ENCODE measurements around the gene CHST12. TPM values are rescaled to one million over a fixed set of nuclear protein-coding genes. Genes with fewer than 3 reads are reported as not detected.

Gene CHST12
- total and polyA plus RNA-seq, 4 donors = 14.7 to 30.9 (median 16.8) TPM

- no peak for ATAC-seq (ENCODE audit: insufficient read depth, low FRiP score)
- H3K4me3 ChIP-seq = no peak overlapping the region
- 93 to 97% methylated on average over 14 of the region's 14 CpGs for WGBS, 2 donors
- peaks cover 27 to 79% (median 54%) of the 10 kb centered on the region in 4 donors for H3K36me3 ChIP-seq (ENCODE audit: control insufficient read depth in 4 of 4, insufficient read depth in 4 of 4, low read length in 4 of 4)
- no peak for DNase-seq
- no peak for TF ChIP-seq CTCF (IDR thresholded peaks at IDR 0.05; ENCODE audit: control extremely low read depth, extremely low read depth)
- no peaks in the 10 kb centered on the region for H3K9me3 ChIP-seq (ENCODE audit: control insufficient read depth in 4 of 4, insufficient read depth in 3 of 4, low read length in 3 of 4)
- H3K27me3 ChIP-seq (ENCODE audit: control insufficient read depth in 3 of 3, insufficient read depth in 3 of 3, low read length in 2 of 3) = no peaks in the 10 kb centered on the region
- H3K27ac ChIP-seq (ENCODE audit: low read depth in 1 of 2, low read length in 1 of 2) = no peak overlapping the region
- H3K4me1 ChIP-seq (ENCODE audit: control insufficient read depth in 5 of 5, insufficient read depth in 5 of 5, low read length in 5 of 5) = no peaks in the 10 kb centered on the region
- no peak overlapping the region for H3K9ac ChIP-seq (ENCODE audit: insufficient read depth in 1 of 2, low read length in 2 of 2)
Measured at GRCh38 chr7:2372724-2373123, 30.7 kb upstream of the CHST12 start.

DNA sequence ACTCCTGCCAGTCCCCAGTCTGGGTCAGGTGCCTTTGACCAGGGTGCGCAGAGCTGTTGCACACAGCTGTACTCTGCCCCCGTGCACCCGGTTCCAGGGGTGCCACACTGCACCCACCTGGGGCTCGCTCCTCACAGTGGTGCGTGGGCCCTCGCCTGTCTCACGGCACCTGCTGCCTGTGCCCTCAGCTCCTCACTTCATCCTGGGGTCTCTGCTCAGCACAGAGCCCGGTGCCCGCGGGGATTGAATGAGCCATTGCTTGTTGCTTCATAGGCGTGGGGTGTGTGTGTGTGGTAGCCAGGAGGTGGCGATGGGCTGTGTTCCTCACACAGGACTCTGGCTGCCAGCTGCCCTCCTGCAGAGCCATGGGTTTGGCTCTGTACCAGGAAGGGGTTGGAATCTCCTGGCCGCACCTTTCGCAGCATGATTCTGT lies 30.3 kb upstream of the CHST12 start:
- TF ChIP-seq CTCF (IDR thresholded peaks at IDR 0.05; ENCODE audit: control extremely low read depth, extremely low read depth) = no peak
- no peak for DNase-seq
- Histone ChIP-seq H3K27ac (ENCODE audit: low read depth in 1 of 2, low read length in 1 of 2) (no peak overlapping the region), H3K36me3 (ENCODE audit: control insufficient read depth in 4 of 4, insufficient read depth in 4 of 4, low read length in 4 of 4) (peaks cover 27 to 77% (median 54%) of the 10 kb centered on the region in 4 donors), H3K9ac (ENCODE audit: insufficient read depth in 1 of 2, low read length in 2 of 2) (no peak overlapping the region), H3K4me3 (no peak overlapping the region), H3K4me1 (ENCODE audit: control insufficient read depth in 5 of 5, insufficient read depth in 5 of 5, low read length in 5 of 5) (no peaks in the 10 kb centered on the region), H3K9me3 (ENCODE audit: control insufficient read depth in 4 of 4, insufficient read depth in 3 of 4, low read length in 3 of 4) (no peaks in the 10 kb centered on the region), H3K27me3 (ENCODE audit: control insufficient read depth in 3 of 3, insufficient read depth in 3 of 3, low read length in 2 of 3) (no peaks in the 10 kb centered on the region)
- no peak for ATAC-seq (ENCODE audit: insufficient read depth, low FRiP score)
- WGBS, 2 donors = 92 to 94% methylated on average over 14 of the region's 14 CpGs

- WGBS, 2 donors = 95 to 98% methylated on average over 7 of the region's 7 CpGs
- no peak for TF ChIP-seq CTCF (IDR thresholded peaks at IDR 0.05; ENCODE audit: control extremely low read depth, extremely low read depth)
- Histone ChIP-seq H3K36me3 (ENCODE audit: control insufficient read depth in 4 of 4, insufficient read depth in 4 of 4, low read length in 4 of 4) (peaks cover 26 to 76% (median 51%) of the 10 kb centered on the region in 4 donors), H3K4me3 (no peak overlapping the region), H3K27me3 (ENCODE audit: control insufficient read depth in 3 of 3, insufficient read depth in 3 of 3, low read length in 2 of 3) (no peaks in the 10 kb centered on the region), H3K27ac (ENCODE audit: low read depth in 1 of 2, low read length in 1 of 2) (no peak overlapping the region), H3K9me3 (ENCODE audit: control insufficient read depth in 4 of 4, insufficient read depth in 3 of 4, low read length in 3 of 4) (no peaks in the 10 kb centered on the region), H3K4me1 (ENCODE audit: control insufficient read depth in 5 of 5, insufficient read depth in 5 of 5, low read length in 5 of 5) (no peaks in the 10 kb centered on the region), H3K9ac (ENCODE audit: insufficient read depth in 1 of 2, low read length in 2 of 2) (no peak overlapping the region)
- DNase-seq = no peak
- ATAC-seq (ENCODE audit: insufficient read depth, low FRiP score) = no peak
Measured at GRCh38 chr7:2373646-2374045, 29.8 kb upstream of the CHST12 start.

DNA sequence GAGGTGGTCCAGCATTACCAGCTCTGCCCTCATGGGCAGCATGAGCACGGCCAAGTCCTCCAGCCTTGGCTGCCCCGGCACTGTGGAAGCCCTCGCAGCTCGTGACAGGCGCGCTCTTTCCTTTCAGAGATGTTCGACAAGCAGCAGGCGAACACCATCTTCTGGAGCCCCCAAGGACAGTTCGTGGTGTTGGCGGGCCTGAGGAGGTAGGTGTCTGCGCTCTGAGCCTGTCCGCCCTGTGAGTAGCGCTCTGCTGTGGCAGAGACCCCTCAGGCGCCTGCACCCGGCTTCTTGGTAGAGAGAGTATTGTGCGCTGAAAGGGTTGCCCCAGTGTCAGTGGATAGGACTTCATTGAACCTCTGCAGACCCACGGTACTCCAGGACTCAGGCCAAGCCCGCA lies 29.0 kb upstream of the CHST12 start:
- Histone ChIP-seq H3K4me1 (ENCODE audit: control insufficient read depth in 5 of 5, insufficient read depth in 5 of 5, low read length in 5 of 5) (no peaks in the 10 kb centered on the region), H3K4me3 (no peak overlapping the region), H3K9ac (ENCODE audit: insufficient read depth in 1 of 2, low read length in 2 of 2) (no peak overlapping the region), H3K9me3 (ENCODE audit: control insufficient read depth in 4 of 4, insufficient read depth in 3 of 4, low read length in 3 of 4) (no peaks in the 10 kb centered on the region), H3K27ac (ENCODE audit: low read depth in 1 of 2, low read length in 1 of 2) (no peak overlapping the region), H3K36me3 (ENCODE audit: control insufficient read depth in 4 of 4, insufficient read depth in 4 of 4, low read length in 4 of 4) (peaks cover 22 to 77% (median 49%) of the 10 kb centered on the region in 4 donors), H3K27me3 (ENCODE audit: control insufficient read depth in 3 of 3, insufficient read depth in 3 of 3, low read length in 2 of 3) (no peaks in the 10 kb centered on the region)
- no peak for TF ChIP-seq CTCF (IDR thresholded peaks at IDR 0.05; ENCODE audit: control extremely low read depth, extremely low read depth)
- 97 to 98% methylated on average over 18 of the region's 18 CpGs for WGBS, 2 donors
- ATAC-seq (ENCODE audit: insufficient read depth, low FRiP score) (no peak), DNase-seq (no peak)
